HG02981 (cell line): ENCODE measurements around the gene PCDH1.
"Not testable (repeated sequence)": the region's sequence is repeated elsewhere in the genome, so short reads cannot be mapped to it uniquely, and the experiment has no call there.

Experiments
- ATAC-seq: cut with Tn5 transposase; IDR thresholded peaks from one replicate; pipeline ENCODE4 v1.9.1; 2021; ENCODE audit warnings: mild to moderate bottlenecking, moderate library complexity; ENCODE audit not compliant: unreplicated experiment

PCDH1 gene

DNA sequence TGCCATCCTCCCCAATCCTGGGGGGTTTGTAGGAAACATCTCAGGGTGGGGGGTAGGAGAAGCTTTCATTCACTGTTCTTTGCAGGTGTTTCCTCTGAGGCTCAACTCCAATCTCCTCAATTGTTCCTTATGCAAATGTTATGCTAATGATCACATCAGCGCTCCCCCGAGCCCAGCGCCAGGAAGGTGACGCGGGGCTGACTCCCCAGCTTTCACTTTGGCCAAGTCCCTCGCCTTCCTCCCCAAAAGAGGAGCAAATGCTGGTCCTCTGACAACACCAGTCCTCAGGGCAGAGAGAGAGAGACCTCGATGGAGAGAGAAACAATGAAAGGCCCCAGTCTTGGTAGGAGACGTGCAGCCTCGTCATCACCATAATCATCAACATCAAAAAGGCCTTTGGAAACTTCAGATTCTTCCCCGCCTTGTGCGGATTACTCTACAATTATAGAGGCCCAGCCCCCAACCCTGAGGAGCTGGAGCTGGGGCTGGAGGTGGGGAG, 39.1 kb downstream of the PCDH1 start:
- no peak for ATAC-seq

DNA sequence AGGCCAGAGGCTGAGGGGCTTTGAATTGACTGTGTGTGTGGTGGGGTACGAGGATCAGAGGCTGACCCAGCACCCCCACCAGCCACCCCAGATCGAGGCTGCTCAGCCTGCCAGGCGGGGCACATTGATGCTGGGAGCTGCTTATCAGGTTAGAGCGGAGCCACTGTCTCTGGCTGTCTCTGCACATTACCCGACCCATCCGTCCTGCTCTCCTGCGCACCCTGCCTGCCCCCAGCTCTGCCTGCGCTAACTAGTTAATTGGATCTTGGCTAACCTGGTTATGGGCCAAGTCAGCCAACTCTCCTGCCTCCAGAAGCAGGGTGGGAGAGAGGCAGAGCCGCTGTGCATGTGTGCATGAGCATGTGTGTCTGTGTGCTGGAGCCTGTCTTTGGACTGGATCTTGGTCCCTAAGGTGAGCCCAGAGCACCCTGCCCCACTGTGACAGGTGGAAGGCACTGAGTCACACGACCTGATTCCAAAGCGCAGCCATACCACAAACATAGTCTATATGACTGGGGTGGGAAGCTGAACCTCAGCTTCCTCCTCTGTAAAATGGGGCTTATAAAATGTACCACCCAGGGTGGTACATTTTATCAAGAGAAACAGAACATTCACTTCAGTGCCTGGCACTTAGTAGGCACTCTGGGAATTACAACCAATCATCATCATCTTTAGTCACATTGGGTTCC, 39.7 kb downstream of the PCDH1 start:
- no peak for ATAC-seq

DNA sequence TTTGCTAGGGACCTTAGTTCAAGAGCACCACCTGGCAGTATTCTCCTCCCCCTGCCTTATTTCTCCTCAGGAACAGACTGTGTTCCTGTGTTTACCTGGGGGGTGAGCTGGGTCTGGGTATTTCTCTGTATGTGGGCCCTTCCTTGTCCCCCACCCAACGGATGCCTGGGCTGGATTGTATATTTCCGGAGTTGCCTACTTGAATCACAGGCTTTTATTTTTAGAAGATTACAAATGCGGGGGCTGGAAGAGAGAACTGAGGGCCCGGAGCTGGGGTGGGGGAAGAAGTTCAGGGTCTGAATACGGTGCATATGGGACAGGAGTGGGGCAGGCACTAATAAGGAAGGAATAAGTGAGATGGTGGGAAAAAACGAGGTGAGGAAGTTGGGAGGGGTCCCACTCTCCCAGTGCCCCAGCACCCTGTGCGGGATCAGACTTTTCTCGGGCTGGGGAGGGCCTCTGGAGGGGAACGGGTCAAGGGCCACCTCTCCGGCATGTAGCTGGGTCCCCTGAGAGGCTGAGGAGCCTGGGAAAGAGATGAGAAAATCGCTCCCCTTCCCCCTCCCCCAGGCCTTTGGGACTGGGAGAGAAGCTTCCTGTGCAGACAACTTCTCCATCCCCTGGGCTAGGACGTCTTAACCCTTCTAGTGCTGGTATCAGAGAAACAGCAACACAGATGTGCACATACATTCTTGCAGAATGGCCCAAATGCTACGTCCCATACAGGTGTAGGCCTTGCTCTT, 42.1 kb downstream of the PCDH1 start:
- no peak for ATAC-seq

DNA sequence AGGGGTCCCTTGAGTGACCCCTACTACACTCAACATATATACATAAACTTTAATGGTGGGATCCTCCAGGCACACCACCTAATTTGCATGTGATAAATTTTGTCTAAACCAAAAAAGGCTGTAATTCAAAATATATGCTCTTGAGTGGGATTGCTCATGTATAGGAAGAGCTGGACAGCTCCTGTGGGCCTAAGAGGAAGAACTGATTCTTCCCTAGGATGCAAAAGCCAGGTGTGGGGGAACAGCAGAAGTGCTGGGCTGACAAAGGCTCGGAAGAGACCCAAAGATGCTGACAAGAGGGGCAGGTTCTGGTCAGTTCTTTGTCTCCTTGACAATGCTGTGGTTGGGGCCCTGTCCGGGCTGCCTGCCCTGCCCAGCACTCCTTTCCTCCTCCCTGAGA, 43.9 kb downstream of the PCDH1 start:
- ATAC-seq: no peak

DNA sequence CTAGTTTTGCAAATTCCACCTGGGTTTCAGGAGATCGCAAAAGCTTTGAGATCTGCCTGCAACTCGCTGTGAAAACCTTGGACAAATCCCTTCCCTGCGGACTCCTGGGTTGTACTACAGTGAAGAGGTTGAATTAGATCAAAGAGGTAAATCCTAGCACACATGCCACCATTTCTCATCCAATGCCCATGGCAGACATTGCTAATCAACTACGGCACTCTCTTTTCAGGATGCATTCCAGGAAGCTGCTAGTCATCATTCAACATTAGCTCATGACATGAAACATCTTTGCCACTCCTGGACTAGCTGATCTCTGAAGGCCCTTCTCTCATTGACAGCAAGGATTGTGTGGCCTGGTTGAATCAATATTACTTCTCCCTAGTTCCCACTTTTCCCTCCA, 46.1 kb downstream of the PCDH1 start:
- ATAC-seq: no peak

DNA sequence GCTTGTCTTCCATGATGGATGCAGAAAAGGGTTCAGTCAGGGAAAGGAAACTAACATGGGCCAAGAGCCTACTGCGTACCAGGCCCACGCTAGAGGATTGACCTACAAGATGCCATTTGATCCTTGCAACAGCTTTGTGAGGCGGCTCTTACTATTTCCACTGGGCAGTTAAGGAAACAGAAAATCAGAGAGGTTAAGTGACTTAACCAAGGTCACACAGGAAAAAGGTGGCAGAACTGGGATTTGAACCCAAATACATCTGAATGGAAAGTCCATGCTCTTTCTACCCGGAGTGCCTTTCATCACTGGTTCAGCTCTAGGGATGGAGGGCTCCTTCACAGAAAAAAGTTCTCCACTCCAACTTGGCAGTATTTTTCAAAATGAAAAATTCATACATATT, 50.0 kb downstream of the PCDH1 start:
- ATAC-seq: no peak

DNA sequence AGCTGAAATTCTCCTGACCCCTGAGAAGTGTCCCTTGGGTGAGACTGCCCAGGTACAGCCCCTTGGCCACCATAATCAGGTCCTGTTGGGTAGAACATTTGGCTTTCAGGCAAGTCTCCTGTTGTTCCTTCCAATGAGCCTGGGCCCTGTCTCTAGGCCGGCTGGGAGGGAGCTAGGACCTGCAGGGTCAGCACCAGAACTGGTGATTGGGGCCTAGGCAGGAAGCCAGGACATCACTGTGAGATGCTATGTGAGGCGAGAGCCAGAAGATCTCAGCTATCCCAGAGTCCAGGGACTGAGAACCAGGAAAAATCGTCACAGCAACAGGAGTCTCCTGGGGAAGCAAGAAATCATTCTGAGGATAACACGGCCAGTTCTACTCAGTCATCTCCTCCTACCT, 51.5 kb downstream of the PCDH1 start:
- ATAC-seq: no peak

DNA sequence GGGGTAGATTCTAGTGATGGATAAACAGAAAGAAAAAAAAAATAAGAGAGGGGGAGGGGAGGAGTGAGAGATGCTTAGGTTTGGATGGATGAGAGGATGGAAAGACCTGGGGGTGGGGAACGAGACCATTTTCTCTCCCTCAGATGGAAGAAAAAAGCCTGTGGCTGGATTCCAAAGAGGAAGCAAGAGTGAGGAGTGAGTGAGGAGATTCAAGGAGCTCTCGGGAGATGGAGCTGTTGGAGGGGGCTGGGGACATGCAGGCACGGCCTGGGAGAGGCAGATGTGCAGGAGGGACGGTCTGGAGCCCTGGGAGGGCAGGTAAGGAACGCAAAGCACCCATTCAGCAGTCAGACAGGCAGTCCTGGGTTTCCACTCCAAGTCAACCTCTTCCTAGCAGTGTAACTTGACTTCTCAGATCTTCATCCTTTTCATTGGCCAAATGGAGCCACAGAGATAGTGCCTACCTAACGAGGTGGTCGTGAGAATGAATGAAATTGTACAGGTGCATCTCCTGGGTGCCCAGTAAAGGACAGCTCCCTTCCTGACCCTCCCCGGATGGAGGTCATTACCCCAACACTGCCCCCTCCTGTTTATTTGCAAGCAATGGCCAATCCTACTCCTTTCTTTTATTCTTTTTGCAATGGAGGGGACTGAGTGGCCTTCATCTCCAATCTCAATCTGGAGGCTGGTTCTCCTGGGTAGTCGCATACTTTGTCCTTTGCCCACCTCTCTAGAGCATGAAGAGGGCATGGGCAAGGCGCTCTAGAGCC, 52.2 kb downstream of the PCDH1 start:
- no peak for ATAC-seq

DNA sequence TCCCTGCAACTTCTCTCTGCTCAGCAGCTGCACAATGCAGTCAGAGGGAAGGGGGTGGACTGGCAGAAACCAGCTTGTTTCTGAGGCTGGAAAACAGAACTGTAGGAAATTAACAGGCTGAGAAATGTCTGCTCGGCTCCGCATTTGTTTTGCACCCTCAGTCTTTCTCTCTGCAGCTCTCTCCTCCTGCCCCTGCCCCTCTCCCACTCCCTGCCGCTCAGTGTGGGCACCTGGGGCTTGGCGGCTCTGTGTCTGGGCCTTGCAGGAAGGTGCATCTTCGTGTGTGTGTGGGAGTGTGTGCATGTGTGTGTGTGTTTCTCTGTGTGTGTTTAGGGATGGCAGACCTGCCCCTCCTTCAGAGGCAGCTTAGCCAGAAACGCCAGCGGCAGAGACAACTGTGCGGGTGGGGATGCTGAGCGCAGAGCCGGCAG, 53.0 kb downstream of the PCDH1 start:
- no peak for ATAC-seq

DNA sequence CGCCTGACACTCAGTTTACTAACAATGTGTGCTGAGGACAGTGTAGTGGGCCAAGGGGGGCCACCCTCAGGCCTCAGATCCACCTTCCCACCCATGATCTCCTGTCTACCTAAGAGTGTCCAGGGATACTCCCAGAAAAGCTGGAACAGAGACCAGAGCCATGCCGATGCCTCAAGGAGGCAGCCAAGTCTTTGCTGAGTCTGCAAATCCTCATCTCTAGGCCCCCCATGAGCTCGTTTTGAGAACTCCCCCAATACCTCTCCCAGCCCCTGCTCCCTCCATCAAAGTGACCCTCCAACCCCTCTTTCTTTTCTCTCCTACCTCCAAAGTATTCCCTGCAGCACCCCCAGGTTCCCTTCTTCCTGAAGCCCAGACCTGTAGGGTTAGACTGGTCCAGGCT, 53.5 kb downstream of the PCDH1 start:
- ATAC-seq: no peak

DNA sequence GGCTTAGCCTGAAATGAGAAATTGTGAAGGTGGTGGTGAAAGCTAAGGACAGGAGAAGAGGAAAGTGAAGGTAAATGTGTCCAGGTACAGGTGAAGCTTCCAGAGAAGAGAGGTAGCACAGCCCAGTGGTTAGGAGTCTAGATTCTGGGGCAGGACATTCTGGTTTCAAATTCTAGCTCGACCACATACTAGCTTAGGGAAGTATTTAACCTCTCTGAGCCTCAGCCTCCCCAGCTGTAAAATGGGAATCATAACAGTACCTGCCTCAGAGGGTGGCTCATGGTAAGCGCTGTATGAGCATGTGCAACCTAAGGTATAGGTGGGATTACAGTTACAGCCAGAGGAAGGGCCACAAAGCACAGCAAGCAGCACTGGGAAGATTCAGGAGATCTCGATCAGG, 55.2 kb downstream of the PCDH1 start:
- ATAC-seq: no peak

DNA sequence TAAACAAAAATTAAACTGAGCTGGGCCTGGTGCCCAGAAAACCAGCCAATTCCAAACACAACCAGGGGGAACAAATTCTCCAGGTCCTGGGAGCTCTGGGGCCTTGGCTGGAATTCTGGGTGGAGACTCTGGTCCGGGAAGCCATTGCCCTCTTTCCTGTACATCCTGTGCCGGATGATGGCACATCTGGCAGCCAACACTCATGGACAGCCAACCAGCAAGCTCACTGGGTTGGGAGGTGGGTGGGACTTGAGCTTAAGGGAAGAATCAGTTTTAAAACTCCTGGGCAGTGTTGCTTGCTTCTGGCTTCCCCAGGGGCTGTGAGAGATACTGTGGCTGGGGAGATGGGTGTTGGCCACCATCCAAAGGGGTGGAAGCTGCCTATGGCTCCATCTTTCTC, 56.1 kb downstream of the PCDH1 start:
- ATAC-seq: no peak

DNA sequence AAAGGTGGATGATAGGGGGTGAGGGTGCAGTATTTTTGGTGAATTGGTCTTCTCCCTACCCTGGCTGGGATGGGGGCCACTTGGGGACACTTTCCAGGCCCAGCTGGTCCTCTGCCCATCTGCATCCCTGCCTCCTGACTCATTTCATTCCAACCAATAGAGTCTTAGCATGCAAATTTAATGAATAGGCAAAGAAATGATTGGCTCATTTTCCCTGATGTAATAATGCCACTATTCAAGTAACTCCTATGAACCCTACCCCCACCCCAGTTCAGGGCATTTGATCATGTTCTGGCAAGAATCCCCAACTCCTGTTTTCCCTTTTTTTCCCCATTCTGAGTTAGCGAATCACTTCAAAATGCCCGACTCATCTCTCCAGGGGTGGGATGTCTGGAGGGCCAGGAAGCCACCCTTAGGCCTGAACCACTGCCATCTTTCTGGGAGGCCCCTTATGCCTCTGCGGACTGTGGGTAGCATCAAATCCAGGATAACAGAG, 56.7 kb downstream of the PCDH1 start:
- no peak for ATAC-seq

DNA sequence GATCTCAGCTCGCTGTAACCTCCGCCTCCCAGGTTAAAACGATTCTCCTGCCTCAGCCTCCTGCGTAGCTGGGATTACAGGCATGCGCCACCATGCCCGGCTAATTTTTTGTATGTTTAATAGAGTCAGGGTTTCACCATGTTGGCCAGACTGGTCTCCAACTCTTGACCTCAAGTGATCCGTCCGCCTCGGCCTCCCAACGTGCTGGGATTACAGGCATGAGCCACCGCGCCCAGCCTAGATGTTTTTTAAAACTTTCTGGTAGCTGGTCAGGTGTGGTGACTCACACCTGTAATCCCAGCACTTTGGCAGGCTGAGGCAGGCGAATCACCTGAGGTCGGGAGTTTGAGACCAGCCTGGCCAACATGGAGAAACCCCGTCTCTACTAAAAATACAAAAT, 57.5 kb downstream of the PCDH1 start:
- ATAC-seq: not testable (repeated sequence)

DNA sequence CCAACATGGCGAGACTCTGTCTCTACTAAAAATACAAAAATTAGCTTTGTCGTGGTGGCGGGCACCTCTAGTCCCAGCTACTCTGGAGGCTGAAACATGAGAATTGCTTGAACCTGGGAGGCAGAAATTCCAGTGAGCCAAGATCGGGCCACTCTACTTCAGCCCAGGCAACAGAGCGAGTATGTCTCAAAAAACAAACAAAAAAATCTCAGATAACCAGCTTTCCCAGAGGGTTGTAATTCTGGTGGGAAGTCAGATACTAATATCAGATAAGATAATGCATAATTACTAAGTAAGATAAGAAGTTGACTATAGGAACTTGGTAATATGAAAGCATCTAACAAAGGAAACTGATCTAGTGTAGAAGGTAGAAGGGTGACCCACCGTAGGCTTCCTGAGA, 60.6 kb downstream of the PCDH1 start:
- ATAC-seq: no peak

DNA sequence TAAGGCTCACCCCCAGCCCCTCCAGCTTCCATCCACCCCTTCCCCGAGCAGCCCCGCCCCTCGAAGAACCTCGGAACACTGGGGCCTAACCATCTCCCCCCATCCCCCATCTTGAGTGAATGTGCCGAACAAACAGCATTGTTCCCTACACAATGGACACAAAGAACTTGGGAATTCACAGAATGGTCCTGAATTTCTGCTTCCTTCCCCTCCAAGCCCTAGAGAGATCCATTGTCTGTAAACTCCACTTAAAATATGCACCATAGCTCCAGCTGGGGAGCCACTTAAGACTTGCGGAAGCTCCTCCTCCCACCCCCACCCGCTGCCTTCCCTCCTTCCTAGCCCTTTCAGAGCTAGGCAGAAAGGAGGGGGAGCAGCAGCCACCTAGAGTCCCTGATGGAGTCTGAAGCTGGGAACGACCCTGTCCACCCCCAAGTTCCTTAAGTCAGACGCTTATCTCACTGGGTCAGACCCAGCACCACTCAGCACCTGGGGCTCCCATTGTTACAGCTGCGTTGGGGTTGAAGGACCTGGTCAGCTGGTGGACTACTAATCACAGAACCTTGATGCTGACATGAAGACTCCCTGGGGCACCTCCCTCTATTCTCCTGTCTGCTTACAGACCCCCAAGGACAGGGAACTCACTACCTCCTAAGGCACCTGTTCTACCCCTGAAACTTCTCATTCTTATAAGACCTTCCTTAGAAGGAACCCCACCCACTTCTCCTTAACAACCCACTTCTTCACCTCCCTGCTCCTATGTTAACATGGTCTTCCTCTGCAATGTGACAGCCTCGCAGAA, 61.4 kb downstream of the PCDH1 start:
- no peak for ATAC-seq

DNA sequence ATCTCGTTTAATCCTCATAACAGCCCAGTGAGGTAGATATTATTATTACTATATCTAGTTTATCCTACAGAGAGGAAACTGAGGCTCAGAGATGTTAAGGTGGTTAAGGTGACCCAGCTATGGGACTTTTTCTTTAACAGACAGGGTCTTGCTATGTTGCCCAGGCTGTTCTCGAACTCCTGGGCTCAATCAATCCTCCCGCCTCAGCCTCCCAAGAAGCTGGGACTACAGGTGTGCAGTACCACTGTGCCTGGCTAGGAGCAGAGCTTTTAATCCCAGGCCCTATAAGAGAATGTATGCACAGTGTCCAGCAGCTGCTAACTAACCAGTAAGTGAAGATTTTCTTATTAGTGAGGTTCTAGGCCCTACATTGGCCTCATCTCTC, 62.4 kb downstream of the PCDH1 start:
- ATAC-seq: no peak

DNA sequence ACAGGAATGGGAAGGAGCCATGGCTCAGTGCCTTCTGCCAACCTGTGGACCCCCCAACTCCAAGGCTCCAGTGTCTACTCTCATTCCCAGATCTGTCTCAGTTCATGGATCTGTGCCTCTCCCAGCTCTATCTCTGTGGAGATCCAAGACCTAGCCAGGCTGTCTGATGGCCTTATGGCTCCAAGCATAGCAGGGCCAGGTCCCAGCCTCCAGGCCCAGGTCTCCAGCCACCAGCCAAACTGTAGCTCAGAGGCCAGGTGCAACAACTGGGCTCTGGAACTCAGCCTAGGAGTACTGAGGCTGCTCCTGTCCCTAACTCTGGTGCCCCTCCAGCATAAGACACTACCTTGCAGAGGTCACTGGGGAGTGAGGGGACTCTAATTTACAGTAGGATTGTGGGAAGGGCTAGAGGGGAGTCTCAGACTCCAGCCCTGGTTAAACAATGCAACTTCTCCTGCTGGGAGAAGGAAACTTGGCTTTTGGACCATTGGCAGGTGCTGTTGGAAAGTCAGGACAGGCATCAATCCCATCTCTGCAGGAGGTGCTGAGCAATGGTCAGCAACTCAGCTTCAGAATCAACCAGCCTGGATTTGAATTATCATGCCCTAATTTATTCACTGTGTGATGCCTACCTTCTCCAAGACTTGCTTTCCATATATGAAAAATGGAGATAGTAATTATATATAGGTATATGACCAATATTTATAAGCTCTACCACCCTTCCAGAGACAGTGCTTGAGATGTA, 63.0 kb downstream of the PCDH1 start:
- no peak for ATAC-seq

DNA sequence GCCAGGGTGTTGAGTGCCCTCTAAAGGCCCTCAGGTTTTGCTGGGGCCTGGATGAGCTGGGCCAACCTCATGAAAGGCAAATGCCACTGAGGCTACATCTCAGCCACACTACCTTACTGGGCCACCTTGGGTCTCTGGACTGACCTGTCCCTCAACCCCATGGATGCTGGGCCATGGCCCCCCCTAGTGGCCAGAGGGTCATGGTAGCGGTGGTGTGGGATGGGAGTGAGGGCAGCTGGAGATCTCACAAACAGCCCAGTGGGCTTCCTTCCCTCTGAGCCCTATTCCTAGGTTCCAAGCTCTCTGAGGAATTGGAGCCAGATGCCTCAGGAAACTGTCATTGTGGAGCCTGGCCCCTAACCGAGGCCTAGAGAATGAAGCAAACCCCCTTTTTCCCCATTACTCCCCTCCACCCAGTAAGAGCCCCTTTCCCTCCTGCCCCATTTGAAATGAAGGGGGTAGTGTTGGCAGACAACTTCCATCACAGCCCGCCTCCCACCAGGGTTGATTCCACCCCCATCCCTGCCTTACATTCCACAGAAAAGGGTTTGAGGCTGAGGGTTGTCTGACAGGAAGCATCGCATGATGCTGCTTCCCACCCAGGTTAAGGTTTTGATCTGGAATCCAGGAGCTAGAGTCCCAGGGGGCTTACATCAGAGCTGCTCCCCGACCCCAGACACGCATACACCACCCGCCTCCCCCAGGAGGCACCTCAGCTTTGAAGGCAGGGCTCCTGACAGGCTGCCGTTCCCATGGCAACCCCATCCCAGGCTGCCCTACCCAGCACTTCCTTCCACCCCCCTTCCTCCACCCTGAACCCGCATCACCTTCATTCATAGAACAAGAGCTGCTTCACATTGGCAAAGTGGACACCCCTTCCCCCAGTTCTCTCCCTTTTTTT, 63.9 kb downstream of the PCDH1 start:
- no peak for ATAC-seq
